Right atrium auricular region (tissue), 2 donors: ENCODE results near the gene ASIC5. TPM values are rescaled to one million over a fixed set of nuclear protein-coding genes. Genes with fewer than 3 reads are reported as not detected.

Experiments
- DNase-seq: peaks from one replicate; pipeline ENCODE4 v3.0.0-alpha.2; 2019; ENCODE audit warnings: low spot score
- H3K27ac ChIP-seq, 2 donors: fragments of 200-600 bp; sonication (generic); 1 replicate in 1 of 2; 2 replicates in 1 of 2; pipeline ENCODE4 v1.5.1; 2016 to 2019
- H3K27me3 ChIP-seq, 2 donors: fragments of 200-600 bp; sonication (generic); one replicate each; pipeline versions ENCODE4 v1.5.1 to v1.6.0; 2017 to 2019
- H3K36me3 ChIP-seq: fragments of 200-600 bp; sonication (generic); one replicate; pipeline ENCODE4 v1.5.1; 2016
- H3K4me1 ChIP-seq, 2 donors: fragments of 200-600 bp; sonication (generic); one replicate each; pipeline versions ENCODE4 v1.5.1 to v1.6.0; 2017 to 2019
- H3K4me3 ChIP-seq, 2 donors: fragments of 200-600 bp; sonication (generic); 1 replicate in 1 of 2; 2 replicates in 1 of 2; pipeline ENCODE4 v1.5.1; 2017 to 2019; ENCODE audit warnings: mild to moderate bottlenecking in 1 of 2, moderate library complexity in 1 of 2
- H3K9me3 ChIP-seq, 2 donors: fragments of 200-600 bp; sonication (generic); one replicate each; pipeline ENCODE4 v1.5.1; 2019
- CTCF ChIP-seq, 2 donors: fragments of 200-600 bp; sonication (generic); IDR thresholded peaks; one replicate each; pipeline ENCODE4 v1.5.1; 2019; ENCODE audit warnings: antibody characterized with exemption in 2 of 2
- total RNA-seq, 2 donors: library from RNA; depleted of rRNA; stranded (reverse); fragments of >200 nt; gene quantifications; one replicate each; pipeline ENCODE4 v1.1.0, GENCODE V29; 2016

The ASIC5 gene
- total RNA-seq, 2 donors from 2014 or later = not detected

GRCh38 chr4:155787113-155787710 lies 78.9 kb downstream of the ASIC5 start:
- Histone ChIP-seq H3K9me3 (no peaks in the 10 kb centered on the region), H3K4me1 (no peaks in the 10 kb centered on the region), H3K4me3 (no peak overlapping the region), H3K27ac (no peak overlapping the region), H3K27me3 (no peaks in the 10 kb centered on the region), H3K36me3 (no peaks in the 10 kb centered on the region)
- peak; percentile 61 to 84 for TF ChIP-seq CTCF (IDR thresholded peaks at IDR 0.05)
- no peak for DNase-seq

DNA sequence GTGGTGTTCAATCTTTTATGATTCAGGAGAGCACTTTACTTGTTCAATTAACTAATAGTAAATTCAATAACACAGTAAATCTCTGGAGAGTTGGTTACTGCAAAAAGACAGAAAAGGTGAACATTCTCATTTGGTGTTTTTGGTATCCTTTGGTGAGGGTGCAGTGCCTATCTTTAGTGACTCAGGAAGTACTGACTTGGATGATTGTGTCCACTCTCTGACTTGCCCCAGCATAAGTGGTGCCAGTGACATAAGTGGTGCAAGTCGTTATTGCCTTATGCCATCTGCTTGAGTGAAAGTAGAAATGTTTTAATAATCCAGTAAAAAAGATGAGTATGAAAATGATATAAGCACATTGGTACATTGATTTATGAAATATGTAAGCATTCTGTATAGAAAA lies 80.2 kb downstream of the ASIC5 start:
- TF ChIP-seq CTCF (IDR thresholded peaks at IDR 0.05) = no peak
- no peak overlapping the region for H3K27ac ChIP-seq
- H3K9me3 ChIP-seq = no peaks in the 10 kb centered on the region
- no peaks in the 10 kb centered on the region for H3K4me1 ChIP-seq
- H3K36me3 ChIP-seq = no peaks in the 10 kb centered on the region
- no peak for DNase-seq
- H3K4me3 ChIP-seq = no peak overlapping the region
- no peaks in the 10 kb centered on the region for H3K27me3 ChIP-seq

DNA sequence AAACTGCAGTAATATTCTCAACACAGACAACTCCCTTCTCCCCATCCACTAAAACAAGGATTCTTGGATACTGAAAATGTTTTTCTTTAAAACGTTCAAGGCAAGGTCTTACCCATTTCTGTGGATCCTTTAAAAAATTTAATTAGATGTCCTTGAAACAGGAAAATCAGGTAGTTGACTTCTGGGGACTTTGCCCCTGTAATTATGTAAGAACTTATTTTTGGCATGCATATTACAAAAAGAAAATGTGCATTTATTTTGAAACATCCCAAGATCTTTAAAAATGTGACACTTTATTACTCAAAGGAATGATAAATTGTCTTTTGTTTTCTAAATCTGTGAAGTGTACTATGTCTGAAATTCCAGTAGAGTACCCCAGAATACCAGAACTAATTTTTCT lies 81.4 kb downstream of the ASIC5 start:
- H3K9me3 ChIP-seq = no peaks in the 10 kb centered on the region
- no peak overlapping the region for H3K27ac ChIP-seq
- no peaks in the 10 kb centered on the region for H3K4me1 ChIP-seq
- no peak for DNase-seq
- no peaks in the 10 kb centered on the region for H3K27me3 ChIP-seq
- TF ChIP-seq CTCF (IDR thresholded peaks at IDR 0.05) = no peak
- no peak overlapping the region for H3K4me3 ChIP-seq
- H3K36me3 ChIP-seq = no peaks in the 10 kb centered on the region

- Histone ChIP-seq H3K27me3 (no peaks in the 10 kb centered on the region), H3K36me3 (no peaks in the 10 kb centered on the region), H3K27ac (no peak overlapping the region), H3K4me1 (peaks cover 0 to 8% of the 10 kb centered on the region in 2 donors), H3K4me3 (no peak overlapping the region), H3K9me3 (no peaks in the 10 kb centered on the region)
- no peak for DNase-seq
- TF ChIP-seq CTCF (IDR thresholded peaks at IDR 0.05) = no peak
Observed at GRCh38 chr4:155781249-155781831, 84.7 kb downstream of the ASIC5 start.

- Histone ChIP-seq H3K4me3 (no peak overlapping the region), H3K27ac (no peak overlapping the region), H3K9me3 (no peaks in the 10 kb centered on the region), H3K27me3 (no peaks in the 10 kb centered on the region), H3K36me3 (no peaks in the 10 kb centered on the region), H3K4me1 (peaks cover 0 to 8% of the 10 kb centered on the region in 2 donors)
- DNase-seq = no peak
- no peak for TF ChIP-seq CTCF (IDR thresholded peaks at IDR 0.05)
Observed at GRCh38 chr4:155780775-155781174, 85.3 kb downstream of the ASIC5 start.

Other genes starting within 250 kb of the ASIC5 start
- 10 to 100 TPM; 35.5 to 52.5 TPM for gene GUCY1A1, start 199.4 kb downstream of the ASIC5 start, total RNA-seq
- gene GUCY1B1, start 107.3 kb downstream of the ASIC5 start, total RNA-seq = 10 to 100 TPM; 11.3 to 15.0 TPM
- gene TDO2, start 37.4 kb upstream of the ASIC5 start, total RNA-seq = not detected
- 10 to 100 TPM; 11.4 to 14.9 TPM for gene CTSO, start 87.6 kb upstream of the ASIC5 start, total RNA-seq